ENCODE data around the gene ZNF559. TPM values are rescaled to one million over a fixed set of nuclear protein-coding genes. Genes with fewer than 3 reads are reported as not detected.

The ZNF559 gene
- total RNA-seq, 1 experiment from 2014 or later, result 10.9 TPM

- ATAC-seq, result no peak
- BruUV-seq (replicated peaks), result no TSS peak
Measured at GRCh38 chr19:9381361-9381785, 57.4 kb downstream of the ZNF559 start.

More at GRCh38 chr19:9381361-9381785, 57.4 kb downstream of the ZNF559 start:
- CTCF ChIA-PET, result no interaction called here
- RAD21 ChIA-PET (ENCODE audit: low non-redundant PET in 1 of 2, low total read pairs in 2 of 2, uncharacterized antibody in 2 of 2, unreplicated experiment in 2 of 2), result no interaction called here
- no peak overlapping the region for H2AFZ ChIP-seq (ENCODE audit: low read depth, low read length, poor library complexity, severe bottlenecking)
- H3K36me3 ChIP-seq (ENCODE audit: control insufficient read depth in 1 of 2, insufficient read depth in 2 of 2, low read length in 2 of 2), result no peaks in the 10 kb centered on the region
- H3K9me3 ChIP-seq (ENCODE audit: control insufficient read depth in 1 of 2, insufficient read depth in 1 of 2, low read depth in 1 of 2, low read length in 2 of 2), result peaks cover 50 to 57% of the 10 kb centered on the region in 2 experiments
- H3K9me2 ChIP-seq (ENCODE audit: insufficient read depth), result no peaks in the 10 kb centered on the region
- no peak overlapping the region for H3K4me2 ChIP-seq (ENCODE audit: low read length)
- intact Hi-C loops (cut with micrococcal nuclease), result no loop called here
- no peak for DNase-seq (ENCODE audit: low read depth, low spot score)
- no peaks in the 10 kb centered on the region for H3K27me3 ChIP-seq (ENCODE audit: insufficient read depth, low read length)
- no peaks in the 10 kb centered on the region for H3K79me2 ChIP-seq (ENCODE audit: insufficient read depth, low read length)
- H3K4me1 ChIP-seq (ENCODE audit: control insufficient read depth in 1 of 2, insufficient read depth in 2 of 2, low read length in 2 of 2), result no peaks in the 10 kb centered on the region
- POLR2A ChIA-PET, result no interaction called here
- H4K20me1 ChIP-seq (ENCODE audit: insufficient read depth), result no peaks in the 10 kb centered on the region
- no peak overlapping the region for H3K9ac ChIP-seq (ENCODE audit: low read length)
- H3K27ac ChIP-seq (ENCODE audit: low read depth, low read length), result no peak overlapping the region
- TF ChIP-seq ZNF274 (IDR thresholded peaks at IDR 0.05; ENCODE audit: low read depth, low read length), result peak; percentile 97
- no peak for TF ChIP-seq CBX3 (IDR thresholded peaks at IDR 0.05; ENCODE audit: low read depth)
- no peak for TF ChIP-seq SRF (IDR thresholded peaks at IDR 0.05; ENCODE audit: low read depth)
- H3K4me3 ChIP-seq (replicated peaks in 1 of 2; ENCODE audit: low read depth in 1 of 2, low read length in 2 of 2), result no peak overlapping the region

Other genes with a start within 250 kb of the ZNF559 start
- not detected for gene OR1M1, start 237.1 kb upstream of the ZNF559 start, total RNA-seq (2021; ENCODE audit: unreplicated experiment)
- gene OR7G2, start 216.7 kb upstream of the ZNF559 start, total RNA-seq (2021; ENCODE audit: unreplicated experiment), result not detected
- not detected for gene OR7G1, start 208.4 kb upstream of the ZNF559 start, total RNA-seq (2021; ENCODE audit: unreplicated experiment)
- gene OR7G3, start 197.2 kb upstream of the ZNF559 start, total RNA-seq (2021; ENCODE audit: unreplicated experiment), result not detected
- 39.8 TPM for gene ZNF317, start 183.8 kb upstream of the ZNF559 start, total RNA-seq (2021; ENCODE audit: unreplicated experiment)
- 0.07 TPM for gene OR7D2, start 145.2 kb upstream of the ZNF559 start, total RNA-seq (2021; ENCODE audit: unreplicated experiment)
- not detected for gene OR7D4, start 104.6 kb upstream of the ZNF559 start, total RNA-seq (2021; ENCODE audit: unreplicated experiment)
- not detected for gene OR7E24, start 73.2 kb upstream of the ZNF559 start, total RNA-seq (2021; ENCODE audit: unreplicated experiment)
- 7.8 TPM for gene ZNF699, start 14.3 kb upstream of the ZNF559 start, total RNA-seq (2021; ENCODE audit: unreplicated experiment)
- 1.2 TPM for gene ZNF177, start 38.8 kb downstream of the ZNF559 start, total RNA-seq (2021; ENCODE audit: unreplicated experiment)
- gene ZNF266, start 111.4 kb downstream of the ZNF559 start, total RNA-seq (2021; ENCODE audit: unreplicated experiment), result 9.4 TPM
- gene ZNF560, start 174.4 kb downstream of the ZNF559 start, total RNA-seq (2021; ENCODE audit: unreplicated experiment), result not detected
- 1.7 TPM for gene ZNF426, start 214.5 kb downstream of the ZNF559 start, total RNA-seq (2021; ENCODE audit: unreplicated experiment)